GM18499 (cell line): Measurements from ENCODE around the gene LRRC25.

Source experiments
- ATAC-seq: cut with Tn5 transposase; IDR thresholded peaks from one replicate; pipeline ENCODE4 v1.9.1; 2021; ENCODE audit warnings: moderate number of reproducible peaks; ENCODE audit not compliant: insufficient read depth, unreplicated experiment

LRRC25 gene

GRCh38 chr19:18397242-18398202, at the start of gene LRRC25:
Gene LRRC25, minus strand, starts transcription at chr19:18397622. Its CDS starts 659 bp downstream, at chr19:18396963.
- no peak for ATAC-seq

GRCh38 chr19:18446811-18447359, 49.5 kb upstream of the LRRC25 start:
- ATAC-seq = no peak

- ATAC-seq = no peak
Measured at GRCh38 chr19:18446145-18446810, 48.9 kb upstream of the LRRC25 start.

- ATAC-seq = no peak
Measured at GRCh38 chr19:18445262-18445948, 48.0 kb upstream of the LRRC25 start.

GRCh38 chr19:18444513-18444912, 47.1 kb upstream of the LRRC25 start:
- no peak for ATAC-seq

- ATAC-seq = no peak
Measured at GRCh38 chr19:18443831-18444230, 46.4 kb upstream of the LRRC25 start.

GRCh38 chr19:18443406-18443805, 46.0 kb upstream of the LRRC25 start:
- ATAC-seq = no peak

- ATAC-seq = no peak
Measured at GRCh38 chr19:18442941-18443340, 45.5 kb upstream of the LRRC25 start.

- no peak for ATAC-seq
Measured at GRCh38 chr19:18441804-18442788, 44.7 kb upstream of the LRRC25 start.

- no peak for ATAC-seq
Measured at GRCh38 chr19:18440936-18441803, 43.7 kb upstream of the LRRC25 start.

GRCh38 chr19:18440415-18440877, 43.0 kb upstream of the LRRC25 start:
- no peak for ATAC-seq

GRCh38 chr19:18439910-18440237, 42.5 kb upstream of the LRRC25 start:
- no peak for ATAC-seq

GRCh38 chr19:18439025-18439909, 41.8 kb upstream of the LRRC25 start:
- no peak for ATAC-seq

GRCh38 chr19:18438331-18439024, 41.1 kb upstream of the LRRC25 start:
- ATAC-seq = no peak

GRCh38 chr19:18437491-18438330, 40.3 kb upstream of the LRRC25 start, which contains the start of gene ISYNA1:
Gene ISYNA1, minus strand, starts transcription at chr19:18438133. Its CDS starts 154 bp downstream, at chr19:18437979.
- no peak for ATAC-seq
